HepG2 (cell line): Measurements from ENCODE around the gene PRKG1. TPM values are rescaled to one million over a fixed set of nuclear protein-coding genes. Genes with fewer than 3 reads are reported as not detected.

Source experiments
- ATAC-seq: fragments of 200-7000 bp; cut with Tn5 transposase; 3 replicates; pipeline ENCODE4 v1.9.1; 2020; ENCODE audit warnings: mild to moderate bottlenecking, moderate library complexity
- BruUV-seq: library from RNA; stranded (reverse); fragments of 400-500 nt; replicated peaks from 2 replicates; lab custom pipeline; 2021; lab: Mats Ljungman, UMichigan
- CTCF ChIA-PET: fragments of 300-600 bp; formaldehyde crosslinking; extraction: SDS; loops from one replicate; lab custom pipeline; 2021; ENCODE audit warnings: low total read pairs, inconsistent platforms, low intra/inter-chr PET ratio; lab: Yijun Ruan, JAX
- POLR2A ChIA-PET: fragments of 350-600 bp; sonication (Branson Sonifier 250); formaldehyde crosslinking; loops from one replicate; lab custom pipeline; 2020; ENCODE audit warnings: antibody characterized with exemption, inconsistent platforms; lab: Yijun Ruan, JAX
- DNase-seq: peaks from one replicate; pipeline ENCODE4 v3.0.0-alpha.2; 2015; ENCODE audit warnings: low spot score
- FAIRE-seq: peaks from 3 replicates; lab custom pipeline; 2011; peaks lifted over from hg19 to GRCh38; lab: Jason Lieb, UNC
- H2AFZ ChIP-seq: one replicate; pipeline ENCODE4 v1.6.1; 2011; ENCODE audit warnings: low read length, inconsistent platforms
- H3K27ac ChIP-seq: fragments of 300-600 bp; 3 replicates; pipeline ENCODE4 v1.8.0; 2011; ENCODE audit warnings: mixed run types, mild to moderate bottlenecking, mixed read lengths, low read length, inconsistent platforms; ENCODE audit not compliant: insufficient read depth; ENCODE audit errors: extremely low read length
- H3K27me3 ChIP-seq, 2 experiments: fragments of 200-600 bp in 1 of 2; 2 replicates in 1 of 2; 3 replicates in 1 of 2; pipeline versions ENCODE4 v1.6.0 to v1.8.0; 2011; ENCODE audit warnings: low read length in 2 of 2, mild to moderate bottlenecking in 2 of 2, moderate library complexity in 2 of 2, inconsistent platforms in 1 of 2; ENCODE audit not compliant: insufficient read depth in 2 of 2, control insufficient read depth in 1 of 2
- H3K36me3 ChIP-seq, 2 experiments: fragments of 200-600 bp in 1 of 2; replicated peaks in 1 of 2; 2 replicates in 1 of 2; 3 replicates in 1 of 2; pipeline versions ENCODE4 v1.5.1 to v1.8.0; 2011; ENCODE audit warnings: low read length in 2 of 2, inconsistent platforms in 1 of 2; ENCODE audit not compliant: insufficient read depth in 2 of 2, control insufficient read depth in 1 of 2
- H3K4me1 ChIP-seq: 2 replicates; pipeline ENCODE4 v1.5.1; 2012; ENCODE audit warnings: low read length, inconsistent platforms; ENCODE audit not compliant: insufficient read depth
- H3K4me2 ChIP-seq: 2 replicates; pipeline ENCODE4 v1.6.0; 2011; ENCODE audit warnings: low read depth, low read length, inconsistent platforms
- H3K4me3 ChIP-seq, 3 experiments: fragments of 200-600 bp in 1 of 3; sonication (generic), shearing (Covaris generic) in 1 of 3; replicated peaks in 1 of 3; 2 replicates each; pipeline ENCODE4 v1.5.1; 2011 to 2016; ENCODE audit warnings: low read length in 3 of 3, inconsistent platforms in 2 of 3, low read depth in 2 of 3, mild to moderate bottlenecking in 2 of 3, control low read depth in 1 of 3, mixed read lengths in 1 of 3; ENCODE audit not compliant: insufficient read depth in 1 of 3
- H3K79me2 ChIP-seq: one replicate; pipeline ENCODE4 v1.6.1; 2011; ENCODE audit warnings: low read length, inconsistent platforms; ENCODE audit not compliant: insufficient read depth
- H3K9ac ChIP-seq: 2 replicates; pipeline ENCODE4 v1.6.0; 2011; ENCODE audit warnings: mild to moderate bottlenecking, low read depth, low read length, inconsistent platforms; ENCODE audit not compliant: insufficient read depth
- H3K9me3 ChIP-seq: 2 replicates; pipeline ENCODE4 v1.5.1; 2012; ENCODE audit warnings: mild to moderate bottlenecking, low read length
- H4K20me1 ChIP-seq: 2 replicates; pipeline ENCODE4 v1.6.0; 2011; ENCODE audit warnings: inconsistent platforms, mild to moderate bottlenecking, low read length, moderate library complexity; ENCODE audit not compliant: insufficient read depth
- AKNA ChIP-seq: sonication (generic); formaldehyde crosslinking; IDR thresholded peaks from 2 replicates; pipeline ENCODE4 v1.4.0; 2020; ENCODE audit warnings: missing genetic modification reagents, borderline replicate concordance
- BATF2 ChIP-seq: sonication (generic); formaldehyde crosslinking; IDR thresholded peaks from 2 replicates; pipeline ENCODE4 v1.8.0; 2022; ENCODE audit warnings: mild to moderate bottlenecking, missing genetic modification reagents, moderate library complexity
- TBL1XR1 ChIP-seq: fragments of 150-350 bp; IDR thresholded peaks from 2 replicates; pipeline ENCODE4 v1.6.1; 2014; ENCODE audit warnings: borderline replicate concordance, low read length; ENCODE audit not compliant: partially characterized antibody
- ZFP36L2 ChIP-seq: sonication (generic); formaldehyde crosslinking; IDR thresholded peaks from 2 replicates; pipeline ENCODE4 v1.4.0; 2020; ENCODE audit warnings: missing genetic modification reagents
- ZNF546 ChIP-seq: sonication (generic); formaldehyde crosslinking; conservative IDR thresholded peaks from 2 replicates; pipeline ENCODE4 v1.8.1; 2023; ENCODE audit warnings: mild to moderate bottlenecking, missing genetic modification reagents
- WGBS: methylation state at CpG from one replicate; pipeline ENCODE4 v1.1.6; 2017; ENCODE audit warnings: low lambda C conversion rate; 5-methylcytosine and 5-hydroxymethylcytosine counted together
- in situ Hi-C: cut with HindIII; loops from 2 replicates; pipeline ENCODE4 v1.10.0; 2017; ENCODE audit warnings: low pct_unique_long_range_greater_than_20kb; ENCODE audit not compliant: extremely low pct_ligation_motif_present
- intact Hi-C: fragments of 100-400 bp; cut with micrococcal nuclease; formaldehyde crosslinking; loops from one replicate; pipeline ENCODE4 v1.10.0; 2022; ENCODE audit not compliant: unreplicated experiment
- polyA plus RNA-seq, 8 experiments: library from polyadenylated mRNA; depleted of rRNA in 3 of 8; stranded (reverse) in 7 of 8; unstranded in 1 of 8; fragments of >200 nt; fragmentation: Illumina TruSeq in 4 of 8; extraction: Trizol in 4 of 8; gene quantifications; 2 replicates each; pipeline versions ENCODE4 v1.2.1 to v1.2.3, GENCODE V29; 2011 to 2016; ENCODE audit warnings: low read depth in 4 of 8, missing spikeins in 1 of 8, mixed read lengths in 1 of 8; ENCODE audit not compliant: insufficient read depth in 1 of 8
- total RNA-seq, 5 experiments: library from RNA; depleted of rRNA; stranded (reverse); fragments of >200 nt; fragmentation: Illumina TruSeq; extraction: Trizol; gene quantifications; 2 replicates each; pipeline ENCODE4 v1.2.3, GENCODE V29; 2016; ENCODE audit warnings: low read depth in 1 of 5

The PRKG1 gene
- total and polyA plus RNA-seq, 2 of the 13 experiments (the other 11 are each of a cell fraction or from before 2014, with no cell fraction given): 0.01 TPM; not detected in 1

GRCh38 chr10:52146766-52147165 is 1072.5 kb downstream of the PRKG1 start:
- Histone ChIP-seq H2AFZ (no peak overlapping the region), H3K27me3 (no peaks in the 10 kb centered on the region), H3K4me2 (no peak overlapping the region), H3K9ac (no peak overlapping the region), H3K4me1 (no peaks in the 10 kb centered on the region), H3K27ac (no peak overlapping the region), H3K9me3 (no peaks in the 10 kb centered on the region), H3K4me3 (no peak overlapping the region), H3K36me3 (no peaks in the 10 kb centered on the region), H4K20me1 (no peaks in the 10 kb centered on the region), H3K79me2 (no peaks in the 10 kb centered on the region)
- intact Hi-C loops: no loop called here
- ChIA-PET CTCF (no interaction called here), POLR2A (no interaction called here)
- DNase-seq: no peak
- in situ Hi-C loops: no loop called here
- FAIRE-seq: no peak
- BruUV-seq: no TSS peak
- 19% methylated on average over 2 of the region's 2 CpGs for WGBS
- TF ChIP-seq AKNA (CRISPR knock-in tag): no peak
- no peak for TF ChIP-seq TBL1XR1
- TF ChIP-seq ZFP36L2 (CRISPR knock-in tag): no peak
- TF ChIP-seq ZNF546: no peak
- TF ChIP-seq BATF2 (CRISPR knock-in tag): no peak
- no peak for ATAC-seq
